Suppressor macrophage (primary cell): ENCODE results near the gene GJA1.
"Not testable (repeated sequence)": the region's sequence is repeated elsewhere in the genome, so short reads cannot be mapped to it uniquely, and the experiment has no call there.

ENCODE experiments used
- DNase-seq, 4 experiments: peaks; one replicate each; pipeline ENCODE4 v3.0.0-alpha.2; 2020 to 2022

Gene GJA1

DNA sequence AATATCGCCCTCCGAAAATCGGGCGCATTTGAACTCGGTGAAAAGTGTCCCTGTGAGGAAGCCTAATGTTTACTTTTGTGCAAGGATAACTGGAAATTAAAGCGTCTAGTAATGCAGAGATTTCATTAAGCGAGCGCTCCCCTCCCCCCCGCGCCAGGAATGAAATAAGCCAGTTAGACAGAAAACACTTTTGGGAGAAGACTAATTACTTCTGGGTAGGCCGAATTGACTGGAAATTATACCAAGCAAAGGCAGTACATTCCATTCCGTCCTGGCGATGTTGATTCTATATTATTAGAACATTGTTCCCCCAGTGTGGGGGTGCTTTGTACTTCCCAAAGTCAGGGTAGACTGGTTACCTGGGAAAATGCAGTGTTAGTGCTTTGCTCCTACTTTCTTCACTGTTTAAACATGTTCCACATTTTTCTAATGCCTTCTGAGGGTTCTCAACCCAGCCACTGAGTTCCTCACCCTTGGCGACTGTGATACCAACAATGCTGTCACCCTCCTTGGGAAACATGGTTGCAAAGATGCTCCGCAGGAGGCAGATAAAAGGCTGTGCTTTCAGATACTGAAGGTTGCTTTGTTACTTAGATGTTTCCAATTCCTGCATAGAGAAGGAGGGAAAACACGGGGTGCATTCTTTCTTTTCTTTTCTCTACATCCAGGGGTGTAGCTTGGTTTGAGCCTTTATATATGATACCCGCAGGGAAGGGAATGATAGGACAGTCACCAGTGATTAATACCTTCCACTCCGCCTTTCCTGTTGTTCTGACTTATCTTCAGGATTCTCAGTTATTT is 2.6 kb downstream of the GJA1 start:
- DNase-seq = no peak

DNA sequence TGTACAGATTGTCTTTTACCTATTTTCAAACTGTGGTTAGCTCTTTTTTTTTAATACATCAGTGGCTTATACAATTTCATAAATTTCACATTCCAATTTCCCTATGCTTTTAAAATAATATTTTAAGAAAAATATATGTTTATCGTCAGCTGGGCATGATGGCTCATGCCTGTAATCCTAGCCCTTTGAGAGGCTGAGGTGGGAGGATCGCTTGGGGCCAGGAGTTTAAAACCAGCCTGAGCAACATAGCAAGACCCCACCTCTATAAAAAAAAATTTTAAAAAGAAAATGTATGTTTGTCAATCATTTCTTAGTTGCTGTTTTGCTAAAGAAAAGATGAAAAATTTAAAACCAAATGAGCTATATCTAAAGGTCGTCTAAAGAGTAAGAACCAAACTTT is 3.4 kb downstream of the GJA1 start:
- DNase-seq = no peak

DNA sequence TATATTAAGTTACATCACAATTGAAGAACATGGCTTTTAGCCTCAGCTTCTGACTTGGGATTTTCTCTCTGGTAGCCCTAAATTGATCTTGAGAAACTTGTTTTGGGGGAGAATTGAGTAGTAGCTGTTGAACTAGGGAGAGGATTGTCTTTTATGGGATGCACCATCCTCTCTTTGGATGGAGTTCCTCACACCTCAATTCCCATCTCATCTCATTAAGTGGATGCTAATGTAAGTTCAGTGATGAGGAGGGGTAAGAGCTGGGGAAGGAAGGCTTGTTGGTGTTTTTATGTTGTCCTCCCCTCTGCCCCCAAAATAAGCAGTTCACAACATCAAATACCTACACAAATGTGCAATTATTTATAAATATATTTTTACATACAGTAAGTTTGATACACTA is 4.0 kb downstream of the GJA1 start:
- DNase-seq = no peak

DNA sequence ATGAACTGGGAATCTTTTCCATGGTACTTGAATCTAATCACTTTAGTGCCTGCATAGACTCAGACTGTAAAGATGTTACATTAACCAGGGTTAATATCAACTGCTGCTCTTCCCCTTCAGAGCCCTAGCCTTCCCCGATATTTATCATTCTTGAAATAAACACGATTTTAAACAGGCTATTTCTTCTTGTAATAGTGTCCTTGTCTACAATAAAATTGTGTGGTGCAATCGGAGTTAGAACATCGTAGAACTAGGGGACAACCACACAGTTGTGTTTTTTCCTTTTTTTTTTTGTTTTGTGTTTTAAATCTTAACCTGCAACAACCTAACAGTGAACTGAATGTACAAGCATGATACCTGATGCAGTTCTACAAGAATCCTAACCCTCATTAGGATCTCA is 4.5 kb downstream of the GJA1 start:
- DNase-seq = no peak

DNA sequence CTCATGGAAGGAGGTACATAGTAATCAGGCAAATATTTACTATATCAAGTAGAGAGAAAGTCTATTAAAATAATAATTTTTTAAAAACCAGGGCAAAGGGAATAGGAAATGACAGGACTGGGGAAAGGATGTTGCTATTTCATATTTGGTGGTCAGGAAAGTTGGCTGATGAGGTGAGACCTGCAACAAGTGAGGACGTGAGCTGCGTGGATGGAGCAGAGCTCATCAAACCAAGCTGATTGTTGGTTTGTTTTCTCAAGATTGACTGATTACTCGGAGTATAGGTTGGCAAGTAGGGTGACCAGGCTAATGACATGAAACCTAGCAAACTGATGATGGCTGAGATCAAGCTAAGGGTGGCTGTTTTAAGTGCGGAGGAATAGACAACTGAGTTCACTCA is 6.0 kb downstream of the GJA1 start:
- DNase-seq = no peak

DNA sequence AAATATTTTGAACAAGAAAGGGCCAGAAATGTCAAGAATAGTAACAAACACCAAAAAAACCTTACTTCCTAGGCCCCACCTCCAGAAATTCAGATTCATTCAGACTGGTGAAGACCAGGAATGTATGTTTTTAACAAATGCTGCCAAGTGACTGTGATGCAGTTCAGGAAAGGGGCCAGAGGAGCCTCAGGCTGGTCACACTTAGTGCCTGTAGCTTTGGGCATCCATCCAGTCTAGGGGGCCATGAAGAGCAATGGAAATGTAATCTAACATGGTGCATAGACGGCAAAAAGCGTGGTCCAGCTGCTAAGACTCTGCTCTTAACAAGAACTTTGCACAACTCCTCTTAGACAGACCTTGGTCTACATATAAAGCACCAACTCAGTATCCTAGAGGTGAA is 7.1 kb downstream of the GJA1 start:
- DNase-seq = no peak

DNA sequence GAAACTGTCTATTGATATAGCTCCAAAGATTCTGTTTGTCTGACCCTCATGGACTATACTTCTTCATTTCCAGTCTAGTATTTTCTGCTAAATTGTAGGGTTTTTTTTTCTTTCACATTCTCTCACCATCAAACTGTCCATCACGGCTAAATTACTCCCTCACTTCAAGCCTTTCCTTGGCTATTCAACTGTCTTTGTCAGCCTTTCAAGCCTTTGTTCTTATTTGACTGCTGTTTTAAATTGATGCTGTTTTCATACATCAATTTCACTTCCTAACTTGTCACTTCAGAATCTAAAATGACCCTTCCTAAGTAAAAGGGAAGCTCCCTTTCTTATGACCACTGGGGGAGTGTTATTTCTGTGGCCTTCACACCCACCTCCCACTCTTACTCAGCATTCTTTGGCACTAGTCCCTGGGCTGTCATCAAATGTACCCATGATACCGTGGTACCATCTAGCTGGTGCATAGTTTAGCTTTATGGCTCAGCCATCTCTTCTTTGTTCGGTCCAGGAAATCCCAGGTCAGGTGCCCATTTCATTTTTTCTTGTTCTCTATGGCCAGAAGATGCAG is 8.6 kb downstream of the GJA1 start:
- peak; percentile 35 to 60 (median 42) for DNase-seq

DNA sequence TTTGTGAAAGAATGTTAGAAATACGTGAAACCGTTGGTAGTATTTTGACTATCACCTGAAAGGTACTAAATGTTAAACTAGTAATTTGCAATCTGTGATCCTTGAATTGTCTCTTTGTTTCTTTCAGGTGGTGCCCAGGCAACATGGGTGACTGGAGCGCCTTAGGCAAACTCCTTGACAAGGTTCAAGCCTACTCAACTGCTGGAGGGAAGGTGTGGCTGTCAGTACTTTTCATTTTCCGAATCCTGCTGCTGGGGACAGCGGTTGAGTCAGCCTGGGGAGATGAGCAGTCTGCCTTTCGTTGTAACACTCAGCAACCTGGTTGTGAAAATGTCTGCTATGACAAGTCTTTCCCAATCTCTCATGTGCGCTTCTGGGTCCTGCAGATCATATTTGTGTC is 11.3 kb downstream of the GJA1 start:
- not testable (repeated sequence) for DNase-seq

DNA sequence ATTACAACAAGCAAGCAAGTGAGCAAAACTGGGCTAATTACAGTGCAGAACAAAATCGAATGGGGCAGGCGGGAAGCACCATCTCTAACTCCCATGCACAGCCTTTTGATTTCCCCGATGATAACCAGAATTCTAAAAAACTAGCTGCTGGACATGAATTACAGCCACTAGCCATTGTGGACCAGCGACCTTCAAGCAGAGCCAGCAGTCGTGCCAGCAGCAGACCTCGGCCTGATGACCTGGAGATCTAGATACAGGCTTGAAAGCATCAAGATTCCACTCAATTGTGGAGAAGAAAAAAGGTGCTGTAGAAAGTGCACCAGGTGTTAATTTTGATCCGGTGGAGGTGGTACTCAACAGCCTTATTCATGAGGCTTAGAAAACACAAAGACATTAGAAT is 12.3 kb downstream of the GJA1 start:
- not testable (repeated sequence) for DNase-seq

DNA sequence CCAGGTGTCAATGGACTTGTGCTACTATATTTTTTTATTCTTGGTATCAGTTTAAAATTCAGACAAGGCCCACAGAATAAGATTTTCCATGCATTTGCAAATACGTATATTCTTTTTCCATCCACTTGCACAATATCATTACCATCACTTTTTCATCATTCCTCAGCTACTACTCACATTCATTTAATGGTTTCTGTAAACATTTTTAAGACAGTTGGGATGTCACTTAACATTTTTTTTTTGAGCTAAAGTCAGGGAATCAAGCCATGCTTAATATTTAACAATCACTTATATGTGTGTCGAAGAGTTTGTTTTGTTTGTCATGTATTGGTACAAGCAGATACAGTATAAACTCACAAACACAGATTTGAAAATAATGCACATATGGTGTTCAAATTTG is 13.1 kb downstream of the GJA1 start:
- not testable (repeated sequence) for DNase-seq

DNA sequence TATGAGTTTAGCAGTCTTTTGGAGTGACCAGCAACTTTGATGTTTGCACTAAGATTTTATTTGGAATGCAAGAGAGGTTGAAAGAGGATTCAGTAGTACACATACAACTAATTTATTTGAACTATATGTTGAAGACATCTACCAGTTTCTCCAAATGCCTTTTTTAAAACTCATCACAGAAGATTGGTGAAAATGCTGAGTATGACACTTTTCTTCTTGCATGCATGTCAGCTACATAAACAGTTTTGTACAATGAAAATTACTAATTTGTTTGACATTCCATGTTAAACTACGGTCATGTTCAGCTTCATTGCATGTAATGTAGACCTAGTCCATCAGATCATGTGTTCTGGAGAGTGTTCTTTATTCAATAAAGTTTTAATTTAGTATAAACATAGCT is 13.9 kb downstream of the GJA1 start:
- DNase-seq = no peak

DNA sequence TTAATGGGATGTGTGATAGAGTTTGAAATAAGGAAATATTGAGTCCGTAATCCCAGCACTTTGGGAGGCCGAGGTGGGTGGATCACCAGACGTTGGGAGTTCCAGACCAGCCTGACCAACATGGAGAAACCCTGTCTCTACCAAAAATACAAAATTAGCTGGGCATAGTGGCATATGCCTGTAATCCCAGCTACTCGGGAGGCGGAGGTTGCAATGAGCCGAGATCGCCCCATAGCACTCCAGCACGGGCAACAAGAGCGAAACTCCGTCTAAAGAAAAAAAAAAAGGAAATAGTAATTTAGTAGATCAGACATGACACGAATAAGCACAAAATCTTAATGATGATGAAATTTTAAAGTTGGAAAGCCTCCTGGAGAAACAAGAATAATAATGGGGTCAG is 14.8 kb downstream of the GJA1 start:
- DNase-seq = no peak

DNA sequence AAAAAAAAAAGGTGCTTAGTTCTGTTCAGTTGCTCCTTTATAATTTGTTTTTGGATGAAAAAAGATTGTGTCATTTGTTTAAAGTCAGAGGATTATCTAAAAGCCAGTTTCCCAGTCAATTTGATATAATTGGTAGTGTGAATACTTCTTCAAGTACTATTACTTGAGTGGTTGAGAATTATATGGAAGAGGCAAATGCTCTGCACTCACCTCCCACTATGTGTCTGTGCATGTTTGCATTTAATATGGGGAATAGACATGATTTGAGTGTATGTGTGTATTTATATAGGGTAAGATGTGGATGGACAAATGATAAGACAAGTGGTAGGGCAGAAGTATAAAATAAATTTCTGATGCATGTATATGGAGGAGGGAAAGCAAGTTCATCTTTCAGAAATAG is 15.8 kb downstream of the GJA1 start:
- no peak for DNase-seq

DNA sequence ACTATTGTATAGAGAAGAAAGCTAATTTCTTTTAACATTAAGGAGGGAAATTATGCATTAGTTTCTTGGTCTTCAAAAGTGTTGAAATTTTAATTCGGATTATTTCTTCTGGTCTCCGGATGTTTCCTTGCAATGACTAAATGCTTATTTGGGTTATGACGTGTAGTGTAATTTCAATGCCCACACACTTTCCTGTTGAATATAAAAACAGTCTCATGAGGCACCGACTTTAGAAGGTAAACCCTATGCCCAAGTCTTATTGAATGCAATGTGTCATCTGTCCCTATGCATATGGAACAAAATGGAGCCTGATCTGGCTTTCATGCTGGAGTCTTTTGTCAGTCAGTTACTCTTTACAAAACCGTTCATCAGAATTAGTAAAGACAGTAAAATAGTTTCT is 17.7 kb downstream of the GJA1 start:
- no peak for DNase-seq

DNA sequence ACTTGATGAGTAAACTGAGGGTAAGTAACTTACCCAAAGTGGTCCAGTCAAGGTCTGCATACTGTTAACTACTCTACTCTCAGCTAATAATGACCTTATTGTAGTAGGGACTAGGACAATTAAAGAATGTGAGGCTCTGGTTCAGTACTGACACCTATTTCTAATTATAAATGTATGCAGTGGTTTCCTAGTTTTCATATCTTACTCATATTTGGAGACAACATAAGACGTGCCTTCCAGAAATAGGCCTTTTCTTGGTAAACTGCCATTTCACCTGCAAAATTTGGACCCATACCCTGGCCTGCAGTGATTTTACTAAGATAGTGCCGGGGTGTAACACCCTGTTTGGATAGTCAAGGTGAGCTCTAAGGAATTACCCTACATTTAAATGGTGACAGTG is 24.7 kb downstream of the GJA1 start:
- no peak for DNase-seq

DNA sequence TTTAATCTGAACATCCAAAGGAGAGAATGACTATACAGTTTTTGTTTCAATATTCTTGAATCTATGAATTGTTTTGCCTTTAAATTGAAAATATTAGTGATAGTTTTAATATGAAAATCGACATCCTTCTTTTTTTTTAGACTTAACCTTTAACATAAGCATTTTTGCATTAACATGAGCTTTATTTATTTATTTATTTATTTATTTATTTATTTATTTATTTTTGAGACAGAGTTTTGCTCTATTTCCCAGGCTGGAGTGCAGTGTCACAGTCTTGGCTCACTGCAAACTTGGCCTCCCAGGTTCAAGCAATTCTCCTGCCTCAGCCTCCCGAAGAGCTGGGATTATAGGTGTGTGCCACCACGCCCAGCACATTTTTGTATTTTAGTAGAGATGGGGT is 27.6 kb downstream of the GJA1 start:
- no peak for DNase-seq

DNA sequence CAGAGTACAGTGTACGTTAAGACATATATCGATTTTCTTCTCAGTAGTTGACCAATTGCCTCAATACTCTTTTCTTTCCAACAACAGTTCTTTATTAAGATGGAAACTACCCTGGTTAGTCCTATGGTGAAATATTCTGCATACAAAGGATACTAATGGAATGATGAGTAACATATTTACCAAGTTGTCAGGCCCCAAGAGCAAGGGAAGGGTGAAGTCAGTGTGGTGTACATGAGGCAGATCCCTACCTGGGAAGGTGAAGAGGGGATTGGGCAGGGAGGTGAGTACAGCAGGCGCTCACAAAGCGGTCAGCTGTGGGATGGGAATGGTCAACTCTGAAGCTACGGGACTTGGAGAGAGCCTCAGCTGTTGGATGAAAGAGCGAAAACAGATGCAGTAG is 29.7 kb downstream of the GJA1 start:
- no peak for DNase-seq

DNA sequence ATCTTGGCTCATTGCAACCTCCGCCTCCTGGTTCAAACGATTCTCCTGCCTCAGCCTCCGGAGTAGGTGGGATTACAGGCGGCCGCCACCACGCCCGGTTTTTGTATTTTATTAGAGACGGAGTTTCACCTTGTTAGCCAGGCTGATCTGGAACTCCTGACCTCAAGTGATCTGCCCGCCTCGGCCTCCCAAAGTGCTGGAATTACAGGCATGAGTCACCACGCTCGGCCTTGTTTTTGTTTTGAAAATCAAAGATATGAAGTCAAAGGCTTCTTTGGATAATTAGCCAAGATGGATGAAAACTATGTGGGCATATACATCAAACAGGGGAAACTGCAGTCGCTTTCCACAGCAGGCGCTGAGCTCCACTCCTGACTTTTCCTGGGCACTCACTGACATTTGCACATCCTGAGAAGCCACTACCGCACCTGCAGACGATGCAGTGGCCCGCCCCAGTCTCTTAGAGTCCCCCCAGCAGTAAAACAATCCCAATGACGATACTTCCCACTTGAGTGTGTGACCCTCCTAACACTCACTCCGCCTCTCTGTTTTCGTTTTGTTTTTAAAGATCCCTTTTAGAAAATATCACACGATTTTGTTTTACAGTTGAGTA is 44.1 kb downstream of the GJA1 start:
- no peak for DNase-seq

DNA sequence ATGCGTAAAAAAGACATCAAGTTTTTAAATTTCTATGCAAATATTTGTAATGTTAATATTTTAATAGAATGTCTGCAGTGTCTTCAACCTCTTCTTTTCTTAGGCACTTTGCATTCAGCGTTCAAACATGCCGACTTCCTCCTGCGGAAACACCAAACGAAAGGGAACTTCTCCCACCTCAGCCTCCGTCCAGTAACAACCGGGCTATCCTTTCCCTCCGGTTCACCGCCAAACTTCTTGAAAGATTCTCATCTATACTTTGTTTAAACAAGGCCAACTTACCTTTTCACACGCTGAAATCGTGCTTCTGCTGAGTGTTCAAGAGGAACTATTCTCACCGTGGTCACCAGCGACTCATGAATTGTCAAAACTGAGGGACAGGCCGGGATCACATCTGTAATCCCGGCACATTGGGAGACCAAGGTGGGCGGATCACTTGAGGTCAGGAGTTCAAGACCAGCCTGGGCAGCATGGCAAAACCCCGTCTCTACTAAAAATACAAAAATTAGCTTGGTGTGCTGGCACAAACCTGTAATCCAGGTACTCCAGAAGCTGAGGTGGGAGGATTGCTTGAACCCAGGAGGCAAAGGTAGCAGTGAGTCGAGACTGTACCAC is 44.8 kb downstream of the GJA1 start:
- no peak for DNase-seq

DNA sequence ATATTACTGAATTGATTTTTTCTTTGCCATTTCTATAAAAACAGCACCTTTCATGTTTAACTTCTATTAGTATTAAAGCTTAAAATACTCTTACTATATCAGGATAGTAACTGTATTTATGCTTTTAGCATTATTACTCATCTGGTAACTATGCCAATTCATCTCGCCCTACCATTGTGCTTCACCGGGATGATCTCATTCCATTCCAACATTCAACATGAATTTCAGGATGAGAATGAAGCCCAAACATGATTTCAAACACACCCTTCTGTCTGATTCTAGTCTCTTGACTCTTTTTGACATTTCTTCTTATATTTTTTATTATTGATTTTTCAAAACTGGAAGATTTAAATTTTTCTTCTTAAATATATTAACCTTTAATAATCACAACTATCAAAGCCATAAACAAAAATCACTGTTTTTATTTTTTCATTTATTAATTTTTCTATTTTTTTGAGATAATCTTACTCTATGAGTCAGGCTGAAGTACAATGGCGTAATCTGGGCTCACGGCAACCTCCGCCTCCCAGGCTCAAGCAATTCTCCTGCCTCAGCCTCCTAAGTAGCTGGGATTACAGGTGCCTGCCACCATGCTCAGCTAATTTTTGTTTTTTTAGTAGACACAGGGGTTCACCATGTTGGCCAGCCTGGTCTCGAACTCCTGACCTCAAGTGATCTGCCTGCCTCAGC is 46.7 kb downstream of the GJA1 start:
- DNase-seq = no peak

DNA sequence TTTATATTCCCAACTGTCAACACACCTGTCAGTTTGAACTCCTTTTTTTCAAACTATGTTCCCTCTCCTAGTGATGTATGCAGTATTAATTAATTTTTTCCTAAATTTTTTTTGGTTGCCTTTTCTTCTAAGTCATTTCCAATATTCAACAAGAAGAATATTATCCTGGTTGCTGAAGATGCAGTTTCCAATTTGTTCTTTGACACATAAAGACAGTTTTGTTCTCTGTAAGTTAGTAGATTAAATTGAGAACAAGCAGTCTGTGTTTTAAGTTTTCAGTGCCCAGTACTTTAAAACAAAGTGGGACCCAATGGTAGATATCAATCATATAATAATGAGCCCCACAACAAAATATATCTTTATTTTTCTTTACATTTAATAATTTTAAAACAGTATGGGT is 47.3 kb downstream of the GJA1 start:
- no peak for DNase-seq

DNA sequence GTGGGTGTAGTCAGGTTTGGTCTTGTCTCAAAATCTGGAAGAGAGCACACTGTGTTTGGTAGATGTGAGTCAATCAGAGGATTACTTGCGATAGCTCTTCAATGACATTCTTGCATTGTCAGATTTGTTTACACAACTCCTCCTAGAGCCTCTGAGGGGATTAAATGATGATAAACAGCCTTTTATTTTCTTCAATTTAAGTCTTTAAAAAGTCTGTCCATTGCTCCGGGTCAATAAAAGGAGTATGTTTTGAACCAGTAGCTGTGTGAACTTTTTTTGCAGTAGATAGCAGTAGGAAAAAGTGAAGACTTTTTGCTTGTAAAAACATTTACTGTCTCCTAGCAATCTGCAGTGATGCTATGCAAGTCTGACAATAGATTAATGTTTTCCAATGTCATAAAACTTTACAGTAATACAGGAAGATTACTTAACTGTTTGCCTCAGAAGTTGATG is 49.9 kb downstream of the GJA1 start:
- DNase-seq = no peak

DNA sequence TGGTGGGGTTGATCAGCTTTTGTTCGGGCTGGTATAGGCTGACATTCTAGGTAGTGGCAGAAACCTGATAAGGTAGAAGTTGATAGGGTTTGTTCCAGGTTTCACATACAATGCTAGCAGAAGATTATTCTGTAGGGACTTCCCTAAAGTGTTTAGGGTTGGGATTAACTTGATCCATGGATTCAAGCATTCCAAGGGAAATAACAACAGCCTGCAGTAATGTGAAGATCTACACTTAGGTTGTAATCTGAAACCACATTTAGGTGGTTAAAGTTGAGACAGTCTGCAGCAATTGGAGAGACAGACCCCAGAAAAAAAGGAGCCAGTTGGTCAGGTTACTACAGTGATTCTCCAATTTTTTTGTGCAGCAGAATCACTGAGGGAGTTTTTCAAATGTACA is 56.1 kb downstream of the GJA1 start:
- no peak for DNase-seq
